Left lung (tissue), 14 donors: Measurements from ENCODE around the gene ZNF865. TPM values are rescaled to one million over a fixed set of nuclear protein-coding genes. Genes with fewer than 3 reads are reported as not detected.
A peak's percentile ranks its signal among the peaks of the same experiment; 100 is the strongest.

Experiments
- ATAC-seq: fragments of 200-7000 bp; cut with Tn5 transposase; one replicate; pipeline ENCODE4 v1.9.1; 2020; ENCODE audit warnings: moderate library complexity
- DNase-seq, 4 donors: peaks; one replicate each; pipeline ENCODE4 v3.0.0-alpha.2; 2013 to 2020
- H3K27ac ChIP-seq, 2 donors: fragments of 200-600 bp; sonication (generic) in 1 of 2; one replicate each; pipeline versions ENCODE4 v1.5.0 to v1.8.0; 2020 to 2021
- H3K27me3 ChIP-seq, 2 donors: fragments of 200-600 bp; sonication (generic) in 1 of 2; one replicate each; pipeline versions ENCODE4 v1.5.0 to v1.8.0; 2020 to 2021
- H3K36me3 ChIP-seq, 2 donors: fragments of 200-600 bp; sonication (generic) in 1 of 2; one replicate each; pipeline versions ENCODE4 v1.5.0 to v1.8.0; 2020 to 2021
- H3K4me1 ChIP-seq, 2 donors: fragments of 200-600 bp; one replicate each; pipeline ENCODE4 v1.8.0; 2021
- H3K4me3 ChIP-seq, 2 donors: fragments of 200-600 bp; sonication (generic) in 1 of 2; one replicate each; pipeline versions ENCODE4 v1.5.0 to v1.8.0; 2020 to 2021; ENCODE audit warnings: mild to moderate bottlenecking in 1 of 2
- H3K9me3 ChIP-seq, 2 donors: fragments of 200-600 bp; sonication (generic) in 1 of 2; one replicate each; pipeline versions ENCODE4 v1.5.0 to v1.8.0; 2020 to 2021
- CTCF ChIP-seq, 2 donors: fragments of 200-600 bp; sonication (generic) in 1 of 2; IDR thresholded peaks; one replicate each; pipeline versions ENCODE4 v1.5.0 to v1.8.0; 2021; ENCODE audit warnings: antibody characterized with exemption in 2 of 2
- intact Hi-C, 2 donors: fragments of 100-400 bp; cut with DNase I; formaldehyde crosslinking; loops; one replicate each; pipeline versions ENCODE4 v1.11.2 to v1.14.2; 2022
- long read RNA-seq, 12 donors: library from polyadenylated mRNA in 2 of 12; unstranded in 2 of 12; transcript quantifications; one replicate each; pipeline ENCODE4 v2.0.0 and lab custom pipeline, GENCODE V29; 2019 to 2026
- polyA plus RNA-seq, 6 donors: library from polyadenylated mRNA; unstranded; fragments of 120-200 nt; gene quantifications; one replicate each; pipeline ENCODE4 v1.2.1, GENCODE V29; 2013; ENCODE audit not compliant: insufficient read length in 6 of 6
- total RNA-seq, 2 donors: library from RNA; stranded (reverse); fragmentation: NEBNext Ultra II Directional; extraction: Animal tissue kit (Norgen Biotek cat#: 25700); gene quantifications; one replicate each; pipeline ENCODE4 v1.2.1, GENCODE V29; 2021
- donor health status: DM: no; HTN: yes; CAD: no.
- donor health status: DM: no; HTN: no; CAD: no.

Gene ZNF865
- 10 to 100 TPM; 13.7 to 16.1 TPM for total RNA-seq
- 10 to 100 TPM in 2 of 6 donors, 1 to 10 TPM in 4; 5.9 to 12.2 (median 8.4) TPM for polyA plus RNA-seq
- long read RNA-seq, donor 1, full-length matches to known transcripts: 10 of 10 reads
- long read RNA-seq, donor 1, partial matches to known transcripts: 0 of 10 reads
- long read RNA-seq, donor 1, other reads (novel, unspliced or antisense): 0 of 10 reads
- long read RNA-seq, donor 2, full-length matches to known transcripts: 9 of 9 reads
- long read RNA-seq, donor 2, partial matches to known transcripts: 0 of 9 reads
- long read RNA-seq, donor 2, other reads (novel, unspliced or antisense): 0 of 9 reads
- long read RNA-seq, donor 3, full-length matches to known transcripts: 2 of 7 reads
- long read RNA-seq, donor 3, partial matches to known transcripts: 5 of 7 reads
- long read RNA-seq, donor 3, other reads (novel, unspliced or antisense): 0 of 7 reads
- long read RNA-seq, donor 4: 0 reads
- long read RNA-seq, donor 5: 0 reads
- long read RNA-seq, donor 6, full-length matches to known transcripts: 5 of 5 reads
- long read RNA-seq, donor 6, partial matches to known transcripts: 0 of 5 reads
- long read RNA-seq, donor 6, other reads (novel, unspliced or antisense): 0 of 5 reads
- long read RNA-seq, donor 7, full-length matches to known transcripts: 1 of 1 reads
- long read RNA-seq, donor 7, partial matches to known transcripts: 0 of 1 reads
- long read RNA-seq, donor 7, other reads (novel, unspliced or antisense): 0 of 1 reads
- long read RNA-seq, donor 8, full-length matches to known transcripts: 8 of 8 reads
- long read RNA-seq, donor 8, partial matches to known transcripts: 0 of 8 reads
- long read RNA-seq, donor 8, other reads (novel, unspliced or antisense): 0 of 8 reads
- long read RNA-seq, donor 9: 0 reads
- long read RNA-seq, donor 10, partial matches to known transcripts: 0 of 2 reads
- long read RNA-seq, donor 10, other reads (novel, unspliced or antisense): 2 of 2 reads
- long read RNA-seq, donor 11: 0 reads
- long read RNA-seq, donor 12, full-length matches to known transcripts: 4 of 4 reads
- long read RNA-seq, donor 12, partial matches to known transcripts: 0 of 4 reads
- long read RNA-seq, donor 12, other reads (novel, unspliced or antisense): 0 of 4 reads

- H3K9me3 ChIP-seq: no peaks in the 10 kb centered on the region
- ATAC-seq (peak; percentile 61), DNase-seq (peak in 3 of 4 donors; percentile 78 to 83 (median 83))
- intact Hi-C loops: loop anchor here in 1 of 2 donors (10.0 kb wide), 1 partner anchor 91 kb away; no protein-coding TSS in a partner anchor
- no peaks in the 10 kb centered on the region for H3K27me3 ChIP-seq
- TF ChIP-seq CTCF (IDR thresholded peaks at IDR 0.05): peak; percentile 48 to 51
- H3K27ac ChIP-seq: peak within 1 kb of the TSS; percentile 91 to 95
- peak within 1 kb of the TSS; percentile 65 to 74 for H3K4me3 ChIP-seq
- H3K4me1 ChIP-seq: peaks cover 7 to 74% of the 10 kb centered on the region in 2 donors
- peaks cover 0 to 35% of the 10 kb centered on the region in 2 donors for H3K36me3 ChIP-seq
Observed at GRCh38 chr19:55605637-55606470, at the start of gene ZNF865. TSS of gene ZNF865 (plus strand) at chr19:55605647. CDS start at chr19:55613619, 7,972 bp downstream.

GRCh38 chr19:55559684-55560083, 45.8 kb upstream of the ZNF865 start:
- TF ChIP-seq CTCF (IDR thresholded peaks at IDR 0.05): no peak
- H3K27me3 ChIP-seq: peaks cover 0 to 7% of the 10 kb centered on the region in 2 donors

GRCh38 chr19:55563261-55563690, 42.2 kb upstream of the ZNF865 start:
- Histone ChIP-seq H3K4me1 (no peaks in the 10 kb centered on the region), H3K9me3 (no peaks in the 10 kb centered on the region), H3K36me3 (no peaks in the 10 kb centered on the region), H3K4me3 (no peak overlapping the region), H3K27me3 (peaks cover 0 to 27% of the 10 kb centered on the region in 2 donors), H3K27ac (no peak overlapping the region)
- ATAC-seq: peak; percentile 77
- intact Hi-C loops: no loop called here
- no peak for TF ChIP-seq CTCF (IDR thresholded peaks at IDR 0.05)
- DNase-seq: no peak

More at GRCh38 chr19:55559684-55560083, 45.8 kb upstream of the ZNF865 start:
- Histone ChIP-seq H3K9me3 (no peaks in the 10 kb centered on the region), H3K4me1 (no peaks in the 10 kb centered on the region), H3K27ac (no peak overlapping the region), H3K4me3 (no peak overlapping the region), H3K36me3 (no peaks in the 10 kb centered on the region)
- intact Hi-C loops: no loop called here
- no peak for DNase-seq
- ATAC-seq: no peak

GRCh38 chr19:55566823-55567222, 38.6 kb upstream of the ZNF865 start:
- no peak for DNase-seq
- Histone ChIP-seq H3K4me1 (no peaks in the 10 kb centered on the region), H3K27ac (no peak overlapping the region), H3K27me3 (peaks cover 0 to 27% of the 10 kb centered on the region in 2 donors), H3K9me3 (no peaks in the 10 kb centered on the region), H3K4me3 (no peak overlapping the region), H3K36me3 (no peaks in the 10 kb centered on the region)
- no peak for TF ChIP-seq CTCF (IDR thresholded peaks at IDR 0.05)
- intact Hi-C loops: no loop called here
- ATAC-seq: no peak
